Kidney (tissue), 14 donors: ENCODE data around the gene RNF31. TPM values are rescaled to one million over a fixed set of nuclear protein-coding genes. Genes with fewer than 3 reads are reported as not detected.
A peak's percentile ranks its signal among the peaks of the same experiment; 100 is the strongest.

Experiments
- DNase-seq, 5 donors: peaks; one replicate each; pipeline ENCODE4 v3.0.0-alpha.2; 2013 to 2020
- FAIRE-seq: peaks from 2 replicates; lab custom pipeline; 2012; peaks lifted over from hg19 to GRCh38; lab: Jason Lieb, UNC
- H3K27ac ChIP-seq, 2 donors: one replicate each; pipeline ENCODE4 v1.7.0; 2013; ENCODE audit warnings: low read depth in 2 of 2, low read length in 2 of 2, inconsistent platforms in 1 of 2
- H3K27me3 ChIP-seq: one replicate; pipeline ENCODE4 v1.7.1; 2013; ENCODE audit warnings: low read length, inconsistent platforms; ENCODE audit not compliant: control insufficient read depth, insufficient read depth
- H3K36me3 ChIP-seq, 3 donors: one replicate each; pipeline versions ENCODE4 v1.7.0 to v1.7.1; 2013; ENCODE audit warnings: low read length in 3 of 3, control low read depth in 1 of 3, inconsistent platforms in 1 of 3; ENCODE audit not compliant: insufficient read depth in 3 of 3, control insufficient read depth in 2 of 3
- H3K4me1 ChIP-seq, 3 donors: one replicate each; pipeline versions ENCODE4 v1.7.0 to v1.7.1; 2013; ENCODE audit warnings: low read length in 3 of 3, inconsistent platforms in 1 of 3, low read depth in 1 of 3; ENCODE audit not compliant: control insufficient read depth in 2 of 3, insufficient read depth in 2 of 3
- H3K4me3 ChIP-seq, 3 donors: one replicate each; pipeline versions ENCODE4 v1.7.0 to v1.8.1; 2013; ENCODE audit warnings: low read length in 3 of 3, control low read depth in 1 of 3, inconsistent platforms in 1 of 3
- H3K9ac ChIP-seq, 3 donors: one replicate each; pipeline versions ENCODE4 v1.7.0 to v1.7.1; 2013; ENCODE audit warnings: low read length in 3 of 3, control low read depth in 1 of 3, inconsistent platforms in 1 of 3
- H3K9me3 ChIP-seq, 3 donors: one replicate each; pipeline versions ENCODE4 v1.7.0 to v1.7.1; 2013; ENCODE audit warnings: low read length in 3 of 3, control low read depth in 1 of 3, inconsistent platforms in 1 of 3; ENCODE audit not compliant: control insufficient read depth in 2 of 3, insufficient read depth in 1 of 3
- intact Hi-C: fragments of 100-400 bp; cut with DNase I; formaldehyde crosslinking; loops from one replicate; pipeline ENCODE4 v1.11.1; 2022
- polyA plus RNA-seq: library from polyadenylated mRNA; stranded (reverse); fragments of 350-450 nt; fragmentation: Illumina TruSeq; extraction: RNeasy Lipid Tissue Mini Kit (QIAGEN cat#74804); gene quantifications from one replicate; pipeline ENCODE4 v1.2.3, GENCODE V29; 2014; ENCODE audit warnings: low read depth, low replicate concordance; ENCODE audit not compliant: insufficient read depth
- total RNA-seq: library from RNA; stranded (reverse); fragmentation: NEBNext Ultra II Directional; extraction: Animal tissue kit (Norgen Biotek cat#: 25700); gene quantifications from one replicate; pipeline ENCODE4 v1.2.1, GENCODE V29; 2021
- TF ChIP-seq, protein P1 (sequence below): IDR thresholded peaks from 3 replicates; pipeline ENCODE4 v1.5.1; 2012; ENCODE audit warnings: mild to moderate bottlenecking, moderate library complexity, borderline replicate concordance; ENCODE audit not compliant: insufficient read depth; ENCODE audit errors: extremely low read depth
- donor health status: control.
- donor health status: control.
- donor health status: control.
- donor health status: control.
- donor health status: control.
- donor health status: DM: yes; HTN: yes; CAD: no.
- donor health status: Normal renal cell carcinoma (clear cell type).

Gene RNF31
- total and polyA plus RNA-seq, 2 donors from 2014 or later, result 64.0 to 69.0 TPM

- no peaks in the 10 kb centered on the region for H3K36me3 ChIP-seq
- no peak overlapping the region for H3K9ac ChIP-seq
- no peaks in the 10 kb centered on the region for H3K9me3 ChIP-seq
- peak overlapping the region in 2 of 3 donors; percentile 44 to 69 for H3K4me3 ChIP-seq
- DNase-seq (peak in 1 of 5 donors; percentile 67), FAIRE-seq (no peak)
- TF ChIP-seq, protein P1, sequence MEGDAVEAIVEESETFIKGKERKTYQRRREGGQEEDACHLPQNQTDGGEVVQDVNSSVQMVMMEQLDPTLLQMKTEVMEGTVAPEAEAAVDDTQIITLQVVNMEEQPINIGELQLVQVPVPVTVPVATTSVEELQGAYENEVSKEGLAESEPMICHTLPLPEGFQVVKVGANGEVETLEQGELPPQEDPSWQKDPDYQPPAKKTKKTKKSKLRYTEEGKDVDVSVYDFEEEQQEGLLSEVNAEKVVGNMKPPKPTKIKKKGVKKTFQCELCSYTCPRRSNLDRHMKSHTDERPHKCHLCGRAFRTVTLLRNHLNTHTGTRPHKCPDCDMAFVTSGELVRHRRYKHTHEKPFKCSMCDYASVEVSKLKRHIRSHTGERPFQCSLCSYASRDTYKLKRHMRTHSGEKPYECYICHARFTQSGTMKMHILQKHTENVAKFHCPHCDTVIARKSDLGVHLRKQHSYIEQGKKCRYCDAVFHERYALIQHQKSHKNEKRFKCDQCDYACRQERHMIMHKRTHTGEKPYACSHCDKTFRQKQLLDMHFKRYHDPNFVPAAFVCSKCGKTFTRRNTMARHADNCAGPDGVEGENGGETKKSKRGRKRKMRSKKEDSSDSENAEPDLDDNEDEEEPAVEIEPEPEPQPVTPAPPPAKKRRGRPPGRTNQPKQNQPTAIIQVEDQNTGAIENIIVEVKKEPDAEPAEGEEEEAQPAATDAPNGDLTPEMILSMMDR, result no peak
- H3K27ac ChIP-seq, result no peak overlapping the region
- intact Hi-C loops, result no loop called here
- H3K27me3 ChIP-seq, result no peaks in the 10 kb centered on the region
- peaks cover 0 to 3% (median 0%) of the 10 kb centered on the region in 3 donors for H3K4me1 ChIP-seq
Observed at GRCh38 chr14:24172871-24173281, 25.6 kb downstream of the RNF31 start.

DNA sequence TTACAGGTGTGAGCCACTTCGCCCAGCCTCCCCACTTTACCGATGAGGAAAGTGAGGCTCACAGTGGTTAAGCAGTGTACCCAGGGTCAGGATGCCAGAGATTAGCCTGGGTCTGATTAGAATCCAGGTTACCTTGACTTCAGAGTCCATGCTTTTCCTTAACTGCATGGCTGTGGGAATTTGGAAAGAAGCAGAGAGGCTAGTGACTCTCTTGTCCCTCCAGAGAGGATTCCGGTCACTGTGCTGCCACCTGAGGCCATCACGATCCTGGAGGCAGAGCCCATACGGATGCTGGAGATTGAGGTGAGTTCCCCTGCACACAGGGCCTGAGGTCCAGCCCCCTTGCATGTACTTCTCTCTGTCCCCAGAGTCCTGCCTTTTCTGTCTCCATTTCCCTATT, 29.3 kb downstream of the RNF31 start:
- H3K9me3 ChIP-seq, result no peaks in the 10 kb centered on the region
- peaks cover 0 to 9% (median 6%) of the 10 kb centered on the region in 3 donors for H3K36me3 ChIP-seq
- peaks cover 0 to 20% (median 15%) of the 10 kb centered on the region in 3 donors for H3K4me1 ChIP-seq
- no peak for FAIRE-seq
- no peak overlapping the region for H3K9ac ChIP-seq
- TF ChIP-seq, protein P1, result no peak
- H3K27ac ChIP-seq, result no peak overlapping the region
- no peaks in the 10 kb centered on the region for H3K27me3 ChIP-seq
- intact Hi-C loops, result no loop called here
- peak in 1 of 5 donors; percentile 11 for DNase-seq
- H3K4me3 ChIP-seq, result no peak overlapping the region

DNA sequence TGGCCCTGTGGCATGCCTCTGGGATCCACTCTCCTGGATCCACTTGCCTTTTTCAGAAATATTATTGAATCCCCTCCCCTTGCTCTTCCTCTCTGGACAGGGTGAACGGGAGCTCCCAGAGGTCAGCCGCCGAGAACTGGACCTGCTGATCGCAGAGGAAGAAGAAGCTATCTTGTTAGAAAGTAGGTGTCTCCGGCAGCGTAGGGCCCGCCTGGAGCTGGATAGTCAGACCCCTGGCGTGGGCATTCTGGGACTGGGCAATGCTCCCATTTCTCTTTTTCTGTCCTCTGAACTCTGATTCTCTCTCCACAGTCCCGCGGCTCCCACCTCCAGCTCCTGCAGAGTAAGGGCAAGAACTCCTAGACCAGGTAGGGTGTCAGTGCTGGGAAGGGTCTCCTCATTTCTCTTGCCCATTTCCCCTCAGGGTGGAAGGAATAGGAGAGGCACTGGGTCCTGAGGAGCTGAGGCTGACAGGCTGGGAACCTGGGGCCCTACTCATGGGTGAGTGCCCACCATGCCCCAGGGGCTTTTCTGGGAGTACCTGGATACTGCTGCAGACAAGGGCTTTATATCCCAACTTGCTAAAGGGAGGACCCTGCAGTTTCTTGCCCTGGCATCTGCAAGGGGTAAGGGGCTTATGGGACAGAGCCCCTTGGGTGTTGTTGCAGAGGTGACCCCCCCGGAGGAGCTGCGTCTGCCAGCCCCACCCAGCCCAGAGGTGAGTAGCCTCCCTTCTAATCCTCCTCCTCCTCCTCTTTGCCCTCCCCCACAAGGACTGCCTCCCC, 29.9 kb downstream of the RNF31 start:
- Histone ChIP-seq H3K4me1 (peaks cover 0 to 18% (median 15%) of the 10 kb centered on the region in 3 donors), H3K36me3 (peaks cover 0 to 9% (median 6%) of the 10 kb centered on the region in 3 donors), H3K9ac (no peak overlapping the region), H3K4me3 (no peak overlapping the region), H3K27ac (no peak overlapping the region), H3K27me3 (no peaks in the 10 kb centered on the region), H3K9me3 (no peaks in the 10 kb centered on the region)
- intact Hi-C loops, result no loop called here
- peak in 1 of 5 donors; percentile 60 for DNase-seq
- FAIRE-seq, result no peak
- TF ChIP-seq, protein P1, result no peak
